ENCODE measurements around the gene KRTAP8-1.
A peak's percentile ranks its signal among the peaks of the same experiment; 100 is the strongest.

KRTAP8-1 gene

GRCh38 chr21:30800605-30801004, 12.5 kb downstream of the KRTAP8-1 start (continued):
- TF ChIP-seq ZBTB11 (tag by site-specific recombination; conservative IDR thresholded peaks at IDR 0.05; ENCODE audit: low read depth) = peak; percentile 67
- no peak for TF ChIP-seq BCL11B (tag by site-specific recombination; IDR thresholded peaks at IDR 0.05; ENCODE audit: low read depth)
- TF ChIP-seq ZNF843 (tag by site-specific recombination; IDR thresholded peaks at IDR 0.05) = no peak
- TF ChIP-seq ZNF677 (tag by site-specific recombination; IDR thresholded peaks at IDR 0.05) = no peak
- TF ChIP-seq IKZF3 (tag by site-specific recombination; IDR thresholded peaks at IDR 0.05) = no peak
- TF ChIP-seq ZNF555 (tag by site-specific recombination; conservative IDR thresholded peaks at IDR 0.05) = peak; percentile 61
- TF ChIP-seq ZSCAN18 (tag by site-specific recombination; IDR thresholded peaks at IDR 0.05) = no peak
- TF ChIP-seq ZNF518A (tag by site-specific recombination; conservative IDR thresholded peaks at IDR 0.05; ENCODE audit: low read depth) = peak; percentile 80
- TF ChIP-seq ZNF776 (tag by site-specific recombination; IDR thresholded peaks at IDR 0.05; ENCODE audit: borderline replicate concordance) = no peak
- TF ChIP-seq ZNF639 (tag by site-specific recombination; IDR thresholded peaks at IDR 0.05) = no peak
- TF ChIP-seq ZNF501 (tag by site-specific recombination; IDR thresholded peaks at IDR 0.05) = no peak
- TF ChIP-seq INSM2 (tag by site-specific recombination; IDR thresholded peaks at IDR 0.05) = no peak
- TF ChIP-seq KLF9 (tag by site-specific recombination; IDR thresholded peaks at IDR 0.05; ENCODE audit: low read depth) = no peak
- no peak for TF ChIP-seq FEZF1 (tag by site-specific recombination; IDR thresholded peaks at IDR 0.05)
- no peak for TF ChIP-seq ZNF24 (tag by site-specific recombination; IDR thresholded peaks at IDR 0.05)
- no peak for TF ChIP-seq ZNF169 (tag by site-specific recombination; IDR thresholded peaks at IDR 0.05)
- TF ChIP-seq KLF1 (tag by site-specific recombination; IDR thresholded peaks at IDR 0.05) = no peak
- TF ChIP-seq ZNF561 (tag by site-specific recombination; IDR thresholded peaks at IDR 0.05; ENCODE audit: borderline replicate concordance) = no peak
- no peak for TF ChIP-seq ZNF48 (tag by site-specific recombination; IDR thresholded peaks at IDR 0.05)
- TF ChIP-seq KLF7 (tag by site-specific recombination; IDR thresholded peaks at IDR 0.05; ENCODE audit: borderline replicate concordance) = no peak
- no peak for TF ChIP-seq ZNF76 (tag by site-specific recombination; IDR thresholded peaks at IDR 0.05; ENCODE audit: borderline replicate concordance, low read depth)
- TF ChIP-seq ATF2 (tag by site-specific recombination; IDR thresholded peaks at IDR 0.05; ENCODE audit: low read depth) = no peak
- no peak for TF ChIP-seq ZNF792 (tag by site-specific recombination; IDR thresholded peaks at IDR 0.05)
- TF ChIP-seq ZNF239 (tag by site-specific recombination; IDR thresholded peaks at IDR 0.05) = no peak
- no peak for TF ChIP-seq ZSCAN30 (tag by site-specific recombination; IDR thresholded peaks at IDR 0.05)
- no peak for TF ChIP-seq ZNF548 (tag by site-specific recombination; IDR thresholded peaks at IDR 0.05)
- TF ChIP-seq ZNF416 (tag by site-specific recombination; IDR thresholded peaks at IDR 0.05) = no peak

Measured in HEK293 (cell line).